ENCODE results near the gene CLTC. TPM values are rescaled to one million over a fixed set of nuclear protein-coding genes. Genes with fewer than 3 reads are reported as not detected.

The CLTC gene
- total RNA-seq, 1 donor, result 487 TPM

- H3K4me3 ChIP-seq (ENCODE audit: low read depth, low read length), result no peak overlapping the region
- TF ChIP-seq CTCF (IDR thresholded peaks at IDR 0.05; ENCODE audit: insufficient read depth, low read length), result no peak
- DNase-seq (ENCODE audit: low read depth), result no peak
These were observed 68.8 kb downstream of the CLTC start for GRCh38 chr17:59688496-59688895.

- DNase-seq (ENCODE audit: low read depth), result no peak
- TF ChIP-seq CTCF (IDR thresholded peaks at IDR 0.05; ENCODE audit: insufficient read depth, low read length), result no peak
- H3K4me3 ChIP-seq (ENCODE audit: low read depth, low read length), result no peak overlapping the region
These were observed 73.9 kb downstream of the CLTC start for GRCh38 chr17:59693582-59693981.

- no peak for TF ChIP-seq CTCF (IDR thresholded peaks at IDR 0.05; ENCODE audit: insufficient read depth, low read length)
- no peak overlapping the region for H3K4me3 ChIP-seq (ENCODE audit: low read depth, low read length)
- DNase-seq (ENCODE audit: low read depth), result no peak
These were observed 74.6 kb downstream of the CLTC start for GRCh38 chr17:59694344-59694743.

GRCh38 chr17:59695945-59696681 is 76.4 kb downstream of the CLTC start:
- no peak overlapping the region for H3K4me3 ChIP-seq (ENCODE audit: low read depth, low read length)
- DNase-seq (ENCODE audit: low read depth), result peak; percentile 30
- no peak for TF ChIP-seq CTCF (IDR thresholded peaks at IDR 0.05; ENCODE audit: insufficient read depth, low read length)

DNA sequence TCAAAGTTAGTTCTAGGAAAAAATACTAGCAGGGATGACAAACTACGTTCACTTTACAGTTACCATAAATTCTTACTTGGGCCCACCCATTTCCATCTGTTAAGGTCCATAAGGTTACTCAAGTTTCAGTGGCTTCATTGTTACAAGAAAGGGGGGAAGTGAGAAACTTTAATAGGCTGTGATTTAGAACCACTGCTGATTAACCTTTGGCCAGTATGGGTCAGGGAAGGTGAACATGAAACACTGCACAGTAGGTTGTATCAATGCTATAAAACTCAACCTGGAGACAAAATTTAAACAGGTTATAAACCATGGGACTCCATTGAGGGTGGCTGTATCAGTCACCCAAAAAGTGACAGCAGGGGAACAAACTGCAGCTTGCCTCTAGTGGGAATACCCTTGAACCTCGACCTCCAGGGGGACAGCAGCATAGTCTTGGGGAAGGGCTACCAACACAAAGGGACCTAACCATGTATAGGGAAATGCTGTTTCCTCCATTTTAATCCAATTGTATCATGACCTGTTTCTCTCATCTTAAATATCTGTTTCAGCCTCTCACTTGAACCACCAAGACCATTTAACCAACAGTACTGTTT is 77.1 kb downstream of the CLTC start:
- no peak for DNase-seq (ENCODE audit: low read depth)
- H3K4me3 ChIP-seq (ENCODE audit: low read depth, low read length), result no peak overlapping the region
- no peak for TF ChIP-seq CTCF (IDR thresholded peaks at IDR 0.05; ENCODE audit: insufficient read depth, low read length)

DNA sequence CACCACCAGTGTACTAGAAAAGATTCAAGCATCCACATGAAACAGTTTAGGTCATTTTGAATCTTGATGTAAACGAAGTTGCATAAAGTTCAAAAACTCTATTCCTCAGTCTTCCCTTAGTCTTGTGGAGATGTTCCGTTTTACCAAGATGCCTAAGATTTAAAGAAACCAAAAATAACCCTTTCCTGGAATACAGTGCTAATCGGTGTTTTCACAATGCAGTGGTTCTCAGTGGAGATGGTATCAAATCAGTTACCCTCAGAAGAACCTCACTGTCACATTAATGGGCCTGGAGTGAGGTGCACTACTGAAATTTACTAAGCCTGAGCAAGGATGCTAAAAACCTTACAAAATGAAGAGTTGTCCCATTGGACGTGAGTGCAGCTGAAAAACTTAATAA is 78.4 kb downstream of the CLTC start:
- no peak for TF ChIP-seq CTCF (IDR thresholded peaks at IDR 0.05; ENCODE audit: insufficient read depth, low read length)
- H3K4me3 ChIP-seq (ENCODE audit: low read depth, low read length), result no peak overlapping the region
- no peak for DNase-seq (ENCODE audit: low read depth)
